Kidney epithelial cell (primary cell): ENCODE results near the gene TMEM176A. TPM values are rescaled to one million over a fixed set of nuclear protein-coding genes. Genes with fewer than 3 reads are reported as not detected.
"Not testable (repeated sequence)": the region's sequence is repeated elsewhere in the genome, so short reads cannot be mapped to it uniquely, and the experiment has no call there.

ENCODE experiments used
- DNase-seq: peaks from one replicate; pipeline ENCODE4 v3.0.0-alpha.2; 2010; ENCODE audit warnings: low read depth
- H3K27me3 ChIP-seq: 2 replicates; pipeline ENCODE4 v1.6.0; 2011; ENCODE audit warnings: low read length; ENCODE audit not compliant: control insufficient read depth, insufficient read depth
- H3K36me3 ChIP-seq: 2 replicates; pipeline ENCODE4 v1.5.1; 2011; ENCODE audit warnings: low read length; ENCODE audit not compliant: control insufficient read depth, insufficient read depth
- H3K4me3 ChIP-seq: 2 replicates; pipeline ENCODE4 v1.5.1; 2011; ENCODE audit warnings: low read depth, mild to moderate bottlenecking, control low read depth, low read length
- CTCF ChIP-seq: IDR thresholded peaks from 2 replicates; pipeline ENCODE4 v1.5.1; 2011; ENCODE audit warnings: mild to moderate bottlenecking, moderate library complexity, low read length, control low read depth, inconsistent platforms; ENCODE audit not compliant: insufficient read depth, poor library complexity, severe bottlenecking
- total RNA-seq: library from RNA; depleted of rRNA; stranded (reverse); fragments of >200 nt; gene quantifications from 2 replicates; pipeline ENCODE4 v1.2.3, GENCODE V29; 2015

Gene TMEM176A
- total RNA-seq, 1 donor from 2014 or later: 13.3 TPM

GRCh38 chr7:150806454-150806853 is 5.9 kb downstream of the TMEM176A start:
- no peak for DNase-seq
- no peaks in the 10 kb centered on the region for H3K36me3 ChIP-seq
- TF ChIP-seq CTCF: no peak
- H3K4me3 ChIP-seq: no peak overlapping the region
- H3K27me3 ChIP-seq: peaks cover 15% of the 10 kb centered on the region

- no peak for DNase-seq
- TF ChIP-seq CTCF: no peak
Observed at GRCh38 chr7:150806863-150807262, 6.3 kb downstream of the TMEM176A start.

GRCh38 chr7:150807616-150808438 is 7.3 kb downstream of the TMEM176A start:
- not testable (repeated sequence) for H3K27me3 ChIP-seq, DNase-seq, H3K4me3 ChIP-seq, H3K36me3 ChIP-seq

More at GRCh38 chr7:150806863-150807262, 6.3 kb downstream of the TMEM176A start:
- H3K27me3 ChIP-seq: peaks cover 10% of the 10 kb centered on the region
- H3K4me3 ChIP-seq: no peak overlapping the region
- H3K36me3 ChIP-seq: no peaks in the 10 kb centered on the region

GRCh38 chr7:150814328-150815001 is 13.9 kb downstream of the TMEM176A start:
- Histone ChIP-seq H3K4me3 (no peak overlapping the region), H3K27me3 (no peaks in the 10 kb centered on the region), H3K36me3 (no peaks in the 10 kb centered on the region)
- TF ChIP-seq CTCF: no peak
- no peak for DNase-seq

- Histone ChIP-seq H3K36me3 (no peaks in the 10 kb centered on the region), H3K4me3 (no peak overlapping the region), H3K27me3 (no peaks in the 10 kb centered on the region)
- no peak for DNase-seq
- TF ChIP-seq CTCF: no peak
Observed at GRCh38 chr7:150818971-150819370, 18.4 kb downstream of the TMEM176A start.

GRCh38 chr7:150820148-150820547 is 19.6 kb downstream of the TMEM176A start:
- no peak for DNase-seq
- H3K4me3 ChIP-seq: no peak overlapping the region
- H3K36me3 ChIP-seq: no peaks in the 10 kb centered on the region
- no peaks in the 10 kb centered on the region for H3K27me3 ChIP-seq
- TF ChIP-seq CTCF: no peak
